COLO668 (cell line): ENCODE data around the gene SLC25A28.
A peak's percentile ranks its signal among the peaks of the same experiment; 100 is the strongest.

Experiments used
- DNase-seq: peaks from one replicate; lab custom pipeline; 2025; ENCODE audit not compliant: unreplicated experiment; lab: John Stamatoyannopoulos, UW

Gene SLC25A28

GRCh38 chr10:99619851-99620710 is at the start of gene SLC25A28:
Gene SLC25A28, minus strand, starts transcription at chr10:99620439. Its CDS starts 104 bp downstream, at chr10:99620335.
- peak; percentile 98 for DNase-seq

GRCh38 chr10:99667108-99667751 is 47.0 kb upstream of the SLC25A28 start:
- no peak for DNase-seq

- no peak for DNase-seq
Observed at GRCh38 chr10:99665304-99665703, 45.1 kb upstream of the SLC25A28 start.

- no peak for DNase-seq
Observed at GRCh38 chr10:99661377-99661763, 41.1 kb upstream of the SLC25A28 start.

- no peak for DNase-seq
Observed at GRCh38 chr10:99660662-99661376, 40.6 kb upstream of the SLC25A28 start.

- DNase-seq: no peak
Observed at GRCh38 chr10:99659868-99660366, 39.7 kb upstream of the SLC25A28 start.

- DNase-seq: peak; percentile 93
Observed at GRCh38 chr10:99659031-99659867, 39.0 kb upstream of the SLC25A28 start, which contains the start of gene ENTPD7. Gene ENTPD7, plus strand, starts transcription at chr10:99659509. Its CDS starts 448 bp downstream, at chr10:99659957.

GRCh38 chr10:99658622-99659030 is 38.4 kb upstream of the SLC25A28 start:
- peak; percentile 29 for DNase-seq

GRCh38 chr10:99656199-99657064 is 36.2 kb upstream of the SLC25A28 start:
- no peak for DNase-seq

GRCh38 chr10:99654390-99655175 is 34.3 kb upstream of the SLC25A28 start:
- no peak for DNase-seq

GRCh38 chr10:99652800-99653390 is 32.7 kb upstream of the SLC25A28 start:
- no peak for DNase-seq

- DNase-seq: no peak
Observed at GRCh38 chr10:99648717-99649116, 28.5 kb upstream of the SLC25A28 start.

GRCh38 chr10:99647601-99648151 is 27.4 kb upstream of the SLC25A28 start:
- no peak for DNase-seq

GRCh38 chr10:99633832-99634231 is 13.6 kb upstream of the SLC25A28 start:
- DNase-seq: no peak

- no peak for DNase-seq
Observed at GRCh38 chr10:99631496-99631895, 11.3 kb upstream of the SLC25A28 start.

- no peak for DNase-seq
Observed at GRCh38 chr10:99630991-99631390, 10.8 kb upstream of the SLC25A28 start.

- peak; percentile 1 for DNase-seq
Observed at GRCh38 chr10:99630433-99630832, 10.2 kb upstream of the SLC25A28 start.

- DNase-seq: no peak
Observed at GRCh38 chr10:99629625-99629978, 9.4 kb upstream of the SLC25A28 start.
